ENCODE measurements around the gene UBL7. TPM values are rescaled to one million over a fixed set of nuclear protein-coding genes. Genes with fewer than 3 reads are reported as not detected.

The UBL7 gene
- total RNA-seq, 2 experiments from 2014 or later = 52.3 to 58.2 TPM

DNA sequence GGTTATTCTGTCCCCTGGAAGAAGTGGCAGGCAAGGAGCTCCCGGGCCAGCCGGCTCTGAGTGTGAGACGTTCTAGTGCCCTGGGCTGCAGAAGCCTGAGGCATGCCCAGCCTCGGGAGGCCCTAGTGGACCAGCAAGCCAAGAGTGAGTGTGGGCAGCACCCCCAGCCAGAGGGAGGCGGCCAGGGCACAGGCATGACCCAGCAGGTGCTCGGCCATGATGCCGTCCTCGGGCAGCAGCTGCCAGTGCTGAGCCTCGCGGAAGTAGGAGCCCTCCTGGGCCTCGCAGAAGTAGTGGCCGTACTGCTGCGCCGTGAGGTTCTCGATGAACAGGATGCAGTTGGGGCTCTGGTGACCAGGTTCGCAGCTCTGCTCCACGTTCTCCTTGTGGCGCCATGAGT is 50.5 kb downstream of the UBL7 start:
- Mint-ChIP-seq H3K9me3 (no peaks in the 10 kb centered on the region), H3K27me3 (no peaks in the 10 kb centered on the region), H3K27ac (no peak overlapping the region), H3K4me1 (ENCODE audit: low read depth) (peaks cover 7% of the 10 kb centered on the region), H3K4me3 (no peak overlapping the region), H3K36me3 (peaks cover 32% of the 10 kb centered on the region)
- no peak for DNase-seq
- intact Hi-C loops (cut with micrococcal nuclease) = no loop called here
- ChIA-PET POLR2A (no interaction called here), CTCF (interaction anchor here (1.4 to 1.8 kb wide), 3 partner anchors 28 to 35 kb away, joined by 3 to 6 read pairs (median 4); no protein-coding TSS in a partner anchor)

DNA sequence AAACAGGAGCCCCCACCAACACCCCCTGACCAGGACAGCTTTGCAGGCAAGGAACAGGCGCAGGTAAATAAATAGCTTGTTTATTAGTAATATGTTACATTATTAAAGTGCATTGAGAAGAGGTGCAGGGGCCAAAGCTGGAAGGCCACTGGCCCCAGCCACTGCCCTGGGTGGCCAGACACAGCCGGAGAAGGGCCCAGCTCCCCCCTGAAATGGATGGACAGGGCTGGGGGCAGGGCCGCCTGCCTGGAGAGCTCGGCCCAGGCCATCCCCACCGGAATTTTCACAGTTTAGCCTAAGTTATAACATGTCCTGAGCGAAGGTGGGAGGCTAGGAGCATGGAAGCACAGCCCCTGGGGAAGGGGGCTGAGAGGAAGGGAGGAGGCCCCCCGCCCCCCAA is 51.7 kb downstream of the UBL7 start:
- no peaks in the 10 kb centered on the region for H3K9me3 Mint-ChIP-seq
- no peak for DNase-seq
- intact Hi-C loops (cut with micrococcal nuclease) = no loop called here
- H3K27me3 Mint-ChIP-seq = no peaks in the 10 kb centered on the region
- H3K4me3 Mint-ChIP-seq = no peak overlapping the region
- H3K36me3 Mint-ChIP-seq = peaks cover 22% of the 10 kb centered on the region
- no peak overlapping the region for H3K27ac Mint-ChIP-seq
- peaks cover 13% of the 10 kb centered on the region for H3K4me1 Mint-ChIP-seq (ENCODE audit: low read depth)
- ChIA-PET CTCF (interaction anchor here (1.4 to 1.8 kb wide), 2 partner anchors 27 to 29 kb away, joined by 3 to 6 read pairs; no protein-coding TSS in a partner anchor), POLR2A (no interaction called here)

DNA sequence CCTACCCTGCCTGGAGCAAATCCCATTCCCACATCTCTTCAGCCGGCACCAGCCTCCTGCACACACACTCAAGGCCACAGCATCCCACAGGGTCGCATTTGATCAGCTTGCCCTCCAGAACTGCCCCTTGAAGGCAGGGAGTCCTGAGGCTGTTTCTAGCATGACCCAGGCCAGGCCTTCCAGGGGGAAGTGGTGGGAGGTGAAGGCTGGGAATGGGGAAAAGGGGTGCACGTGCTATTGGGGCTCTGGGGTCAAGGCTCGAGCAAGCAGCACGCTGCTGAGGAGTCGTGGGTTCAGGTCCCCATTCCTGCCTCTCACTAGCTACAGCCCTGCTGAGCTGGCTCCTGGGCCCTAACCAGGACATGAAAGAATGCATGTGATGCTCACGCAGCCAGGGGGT is 52.1 kb downstream of the UBL7 start:
- Mint-ChIP-seq H3K4me1 (ENCODE audit: low read depth) (peaks cover 17% of the 10 kb centered on the region), H3K4me3 (no peak overlapping the region), H3K27ac (peak overlapping the region; percentile 23), H3K36me3 (peaks cover 18% of the 10 kb centered on the region), H3K9me3 (no peaks in the 10 kb centered on the region), H3K27me3 (no peaks in the 10 kb centered on the region)
- ChIA-PET POLR2A (no interaction called here), CTCF (interaction anchor here (1.8 kb wide), 1 partner anchor 27 kb away, joined by 6 read pairs; no protein-coding TSS in a partner anchor)
- DNase-seq = no peak
- intact Hi-C loops (cut with micrococcal nuclease) = no loop called here

DNA sequence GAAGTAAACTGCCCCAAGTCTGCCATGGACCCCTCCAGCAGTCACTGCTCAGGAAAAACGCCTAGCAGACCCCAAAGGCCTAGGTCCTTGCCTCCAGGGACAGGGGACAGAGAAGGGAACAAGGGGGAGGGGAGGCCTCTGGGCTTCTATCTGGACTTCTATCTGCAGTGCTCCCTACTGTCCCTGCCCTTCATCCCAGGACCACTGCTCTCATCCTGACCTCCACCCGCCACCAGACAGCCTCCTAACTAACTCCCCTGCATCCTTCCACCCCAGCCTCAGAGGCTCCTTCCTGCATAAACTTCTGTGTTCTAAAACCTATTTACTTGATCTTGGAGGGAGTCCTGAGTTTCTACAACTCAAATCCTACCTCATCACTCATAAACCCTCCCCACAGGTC is 52.6 kb downstream of the UBL7 start:
- POLR2A ChIA-PET = no interaction called here
- CTCF ChIA-PET = no interaction called here
- Mint-ChIP-seq H3K4me3 (no peak overlapping the region), H3K4me1 (ENCODE audit: low read depth) (peaks cover 22% of the 10 kb centered on the region), H3K27ac (peak overlapping the region; percentile 23), H3K36me3 (peaks cover 17% of the 10 kb centered on the region), H3K27me3 (no peaks in the 10 kb centered on the region), H3K9me3 (no peaks in the 10 kb centered on the region)
- DNase-seq = no peak
- intact Hi-C loops (cut with micrococcal nuclease) = no loop called here

DNA sequence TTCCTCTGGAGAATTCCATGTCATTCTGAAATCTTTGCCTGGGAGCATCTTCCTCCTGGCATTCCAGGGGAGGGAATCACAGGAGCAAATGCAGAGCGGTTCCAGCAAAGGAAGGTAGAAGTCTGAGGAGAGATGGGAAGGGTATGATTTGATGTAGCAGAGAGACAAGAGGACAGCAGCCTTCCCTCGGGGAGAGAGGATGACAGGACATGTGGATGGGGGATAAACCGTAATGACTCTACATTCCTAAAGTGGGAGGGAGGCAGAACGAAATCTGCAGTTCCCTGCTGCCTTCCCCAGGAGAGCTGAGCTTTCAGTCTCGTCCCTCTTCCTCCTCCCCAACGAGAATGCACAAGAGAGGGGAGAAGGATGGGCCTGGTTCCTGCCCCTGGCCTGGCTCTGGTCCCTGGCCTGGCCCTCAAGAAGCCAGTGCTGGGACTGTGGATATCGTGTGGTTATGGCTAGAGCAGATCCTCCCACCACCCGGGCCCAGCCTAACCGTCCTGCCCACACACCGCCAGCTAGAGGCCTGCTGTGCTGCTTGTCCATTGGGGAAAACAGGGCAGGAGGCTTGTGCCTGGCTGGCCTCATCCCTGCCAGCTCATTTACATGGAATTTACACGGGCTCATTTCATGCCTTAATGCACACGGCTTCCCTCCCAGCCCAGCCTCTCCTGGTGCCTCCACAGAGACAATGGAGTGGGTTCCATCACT is 53.8 kb downstream of the UBL7 start:
- H3K27ac Mint-ChIP-seq = peak overlapping the region; percentile 47
- ChIA-PET CTCF (interaction anchor here (1.0 kb wide), 1 partner anchor 25 kb away, joined by 3 read pairs; no protein-coding TSS in a partner anchor), POLR2A (no interaction called here)
- no peak overlapping the region for H3K4me3 Mint-ChIP-seq
- intact Hi-C loops (cut with micrococcal nuclease) = no loop called here
- H3K27me3 Mint-ChIP-seq = no peaks in the 10 kb centered on the region
- peaks cover 13% of the 10 kb centered on the region for H3K36me3 Mint-ChIP-seq
- no peaks in the 10 kb centered on the region for H3K9me3 Mint-ChIP-seq
- peaks cover 34% of the 10 kb centered on the region for H3K4me1 Mint-ChIP-seq (ENCODE audit: low read depth)
- DNase-seq = no peak

DNA sequence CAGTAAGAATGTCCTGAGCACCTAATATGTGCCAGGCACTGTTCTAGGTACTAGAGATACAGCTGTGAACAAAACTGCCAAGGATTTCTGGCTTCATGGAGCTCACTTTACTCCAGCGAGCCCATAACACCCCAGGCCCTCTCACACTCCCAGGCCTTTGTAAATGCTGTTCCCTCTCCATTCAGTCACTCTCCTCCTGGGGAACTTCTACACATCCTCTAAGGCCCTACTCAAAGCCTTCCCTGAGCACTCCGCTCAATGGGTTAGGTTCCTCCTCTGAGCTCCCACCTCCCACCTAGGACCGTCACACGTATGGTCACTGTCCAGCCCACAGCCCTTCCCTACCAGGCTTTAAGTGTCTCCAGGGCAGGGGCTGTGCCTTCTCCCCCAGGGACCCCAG is 54.4 kb downstream of the UBL7 start:
- no peak overlapping the region for H3K27ac Mint-ChIP-seq
- DNase-seq = no peak
- no peaks in the 10 kb centered on the region for H3K27me3 Mint-ChIP-seq
- POLR2A ChIA-PET = no interaction called here
- H3K36me3 Mint-ChIP-seq = peaks cover 8% of the 10 kb centered on the region
- CTCF ChIA-PET = interaction anchor here (1.0 to 1.2 kb wide), 2 partner anchors 24 to 32 kb away, joined by 3 to 4 read pairs; no protein-coding TSS in a partner anchor
- H3K9me3 Mint-ChIP-seq = no peaks in the 10 kb centered on the region
- H3K4me1 Mint-ChIP-seq (ENCODE audit: low read depth) = peaks cover 40% of the 10 kb centered on the region
- intact Hi-C loops (cut with micrococcal nuclease) = no loop called here
- H3K4me3 Mint-ChIP-seq = no peak overlapping the region

DNA sequence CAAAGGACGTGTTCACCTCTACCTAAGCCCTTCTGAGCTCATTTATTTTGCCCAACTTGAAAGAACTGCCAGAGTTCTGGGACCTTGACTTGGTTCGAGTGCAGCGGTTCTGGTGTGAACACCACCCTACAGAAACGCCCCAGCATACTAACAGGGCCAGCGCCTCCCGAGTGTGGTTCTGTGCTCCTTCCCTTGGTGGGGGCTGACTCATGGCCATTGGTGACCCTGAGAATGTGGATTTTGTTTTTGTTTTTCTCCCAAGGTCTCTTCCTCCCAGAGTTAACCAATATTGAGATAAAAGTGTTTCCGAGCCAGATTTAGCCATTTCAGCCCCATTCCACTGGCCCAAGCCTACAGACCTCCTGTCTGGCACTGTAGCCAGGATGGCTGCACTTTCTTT is 55.1 kb downstream of the UBL7 start:
- peaks cover 5% of the 10 kb centered on the region for H3K36me3 Mint-ChIP-seq
- ChIA-PET POLR2A (interaction anchor here (1.4 kb wide), 1 partner anchor 43 kb away, joined by 3 read pairs; no protein-coding TSS in a partner anchor), CTCF (interaction anchor here (1.2 kb wide), 1 partner anchor 33 kb away, joined by 4 read pairs; no protein-coding TSS in a partner anchor)
- H3K27ac Mint-ChIP-seq = no peak overlapping the region
- H3K4me3 Mint-ChIP-seq = no peak overlapping the region
- no peaks in the 10 kb centered on the region for H3K27me3 Mint-ChIP-seq
- intact Hi-C loops (cut with micrococcal nuclease) = no loop called here
- DNase-seq = no peak
- peaks cover 47% of the 10 kb centered on the region for H3K4me1 Mint-ChIP-seq (ENCODE audit: low read depth)
- no peaks in the 10 kb centered on the region for H3K9me3 Mint-ChIP-seq

DNA sequence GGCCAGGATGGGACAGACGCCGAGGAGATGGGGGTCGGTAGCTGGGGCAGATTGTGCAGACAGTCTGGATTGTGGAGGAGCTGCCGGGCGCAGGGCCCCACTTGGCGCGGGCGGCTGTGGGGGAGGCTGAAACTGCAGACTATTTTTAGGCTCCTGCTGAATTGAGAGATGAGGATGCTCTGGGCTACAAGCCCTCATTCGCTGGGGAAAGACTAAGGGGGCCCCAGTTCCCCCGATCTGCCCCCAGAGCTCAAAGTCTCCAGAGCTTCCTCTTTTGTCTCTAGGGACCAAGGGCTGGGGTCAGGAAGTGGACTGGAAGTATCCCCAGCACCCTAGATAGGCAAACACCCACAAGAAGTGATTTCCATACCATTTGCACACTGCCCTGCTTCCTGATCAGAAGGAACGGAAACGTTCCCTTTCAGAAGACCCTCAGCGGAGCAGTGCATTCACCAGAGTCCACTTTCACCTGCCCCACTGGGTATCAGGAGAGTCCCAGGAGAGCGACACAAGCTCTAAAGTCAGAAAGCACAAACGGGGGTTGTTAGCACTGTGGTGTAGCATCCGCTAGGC is 56.9 kb downstream of the UBL7 start:
- CTCF ChIA-PET = interaction anchor here (0.6 to 7.1 kb wide), 9 partner anchors 9 to 431 kb away, joined by 3 to 93 read pairs (median 4); no protein-coding TSS in a partner anchor
- H3K4me3 Mint-ChIP-seq = peak overlapping the region; percentile 28

DNA sequence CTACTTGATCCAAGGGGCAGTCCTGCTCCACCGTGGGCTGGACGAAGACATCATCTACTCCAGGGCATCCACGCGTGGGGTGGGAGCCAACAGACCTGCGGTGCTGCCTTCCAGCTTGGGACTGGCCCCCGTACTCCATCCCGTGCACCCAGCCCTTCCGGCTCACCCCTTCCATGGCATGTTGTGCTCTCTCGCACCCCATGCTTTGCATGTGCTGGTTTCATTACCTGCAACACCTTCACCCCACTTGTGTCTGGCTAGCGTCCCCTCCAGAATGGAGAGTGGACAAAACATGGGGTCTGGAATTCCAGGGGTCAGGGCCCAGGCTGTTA is 57.4 kb downstream of the UBL7 start:
- Mint-ChIP-seq H3K4me1 (ENCODE audit: low read depth) (peaks cover 68% of the 10 kb centered on the region), H3K27ac (peak overlapping the region; percentile 85), H3K4me3 (peak overlapping the region; percentile 28), H3K27me3 (no peaks in the 10 kb centered on the region), H3K9me3 (no peaks in the 10 kb centered on the region), H3K36me3 (no peaks in the 10 kb centered on the region)
- no peak for DNase-seq
- intact Hi-C loops (cut with micrococcal nuclease) = loop anchor here (1.0 to 5.0 kb wide), 4 partner anchors 30 to 384 kb away; partner anchors contain the start of genes SEMA7A and UBL7
- POLR2A ChIA-PET = interaction anchor here (1.4 to 6.2 kb wide), 8 partner anchors 13 to 438 kb away, joined by 3 to 85 read pairs (median 6); partner anchors contain the start of genes SEMA7A and UBL7
- CTCF ChIA-PET = interaction anchor here (0.7 to 7.1 kb wide), 12 partner anchors 8 to 430 kb away, joined by 3 to 93 read pairs (median 4); no protein-coding TSS in a partner anchor

More for the DNA sequence above, 56.9 kb downstream of the UBL7 start:
- intact Hi-C loops (cut with micrococcal nuclease) = loop anchor here (1.0 to 5.0 kb wide), 4 partner anchors 29 to 383 kb away; partner anchors contain the start of genes SEMA7A and UBL7
- H3K4me1 Mint-ChIP-seq (ENCODE audit: low read depth) = peaks cover 62% of the 10 kb centered on the region
- H3K36me3 Mint-ChIP-seq = no peaks in the 10 kb centered on the region
- peak overlapping the region; percentile 85 for H3K27ac Mint-ChIP-seq
- DNase-seq = peak; percentile 43
- POLR2A ChIA-PET = interaction anchor here (1.4 to 6.2 kb wide), 6 partner anchors 17 to 439 kb away, joined by 3 to 85 read pairs (median 12); partner anchors contain the start of genes SEMA7A and UBL7
- H3K9me3 Mint-ChIP-seq = no peaks in the 10 kb centered on the region
- H3K27me3 Mint-ChIP-seq = no peaks in the 10 kb centered on the region

DNA sequence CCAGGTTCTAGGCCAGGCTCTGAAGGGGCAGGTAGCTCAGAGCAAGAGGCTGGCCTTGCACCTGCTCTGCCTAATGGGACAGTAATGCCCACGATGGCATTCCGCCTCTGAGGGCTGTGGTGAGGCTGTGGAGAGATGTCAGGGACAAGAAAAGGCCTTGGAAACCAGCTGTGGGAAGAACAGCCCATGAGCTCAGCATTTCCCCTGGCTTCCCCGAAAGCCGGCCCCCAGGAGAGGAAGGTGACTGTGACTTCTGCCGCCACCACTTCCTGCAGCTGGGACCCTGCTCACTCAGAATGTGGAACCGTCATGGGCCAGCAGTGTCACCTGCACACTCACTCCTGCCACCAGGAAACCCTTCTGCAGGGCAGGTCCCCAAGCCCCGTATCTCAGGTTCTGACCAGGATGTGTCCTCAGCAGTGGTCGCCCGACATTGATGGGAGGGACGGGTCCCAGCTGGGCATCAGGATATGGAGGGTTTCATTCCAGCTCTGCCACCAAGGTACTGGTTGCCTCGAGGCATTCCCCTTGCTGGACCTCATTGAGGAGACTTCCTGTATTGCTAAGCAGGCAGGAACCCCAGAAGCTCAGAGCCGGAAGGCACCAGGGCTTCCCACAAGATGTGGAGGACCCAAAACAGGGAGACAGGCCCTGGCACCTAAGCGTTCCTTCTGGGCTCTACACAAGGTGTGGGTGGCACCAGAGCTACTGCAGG is 57.9 kb downstream of the UBL7 start:
- peak; percentile 95 for DNase-seq
- intact Hi-C loops (cut with micrococcal nuclease) = loop anchor here (1.0 to 5.0 kb wide), 4 partner anchors 30 to 384 kb away; partner anchors contain the start of genes SEMA7A and UBL7
- H3K4me3 Mint-ChIP-seq = peak overlapping the region; percentile 28
- H3K27me3 Mint-ChIP-seq = no peaks in the 10 kb centered on the region
- ChIA-PET CTCF (interaction anchor here (0.6 to 7.1 kb wide), 14 partner anchors 8 to 430 kb away, joined by 3 to 93 read pairs (median 4); partner anchors contain the start of gene SEMA7A), POLR2A (interaction anchor here (0.7 to 6.2 kb wide), 11 partner anchors 8 to 438 kb away, joined by 3 to 85 read pairs (median 5); partner anchors contain the start of genes ARID3B, SEMA7A and UBL7)
- no peaks in the 10 kb centered on the region for H3K9me3 Mint-ChIP-seq
- H3K27ac Mint-ChIP-seq = peak overlapping the region; percentile 85
- no peaks in the 10 kb centered on the region for H3K36me3 Mint-ChIP-seq
- peaks cover 73% of the 10 kb centered on the region for H3K4me1 Mint-ChIP-seq (ENCODE audit: low read depth)

DNA sequence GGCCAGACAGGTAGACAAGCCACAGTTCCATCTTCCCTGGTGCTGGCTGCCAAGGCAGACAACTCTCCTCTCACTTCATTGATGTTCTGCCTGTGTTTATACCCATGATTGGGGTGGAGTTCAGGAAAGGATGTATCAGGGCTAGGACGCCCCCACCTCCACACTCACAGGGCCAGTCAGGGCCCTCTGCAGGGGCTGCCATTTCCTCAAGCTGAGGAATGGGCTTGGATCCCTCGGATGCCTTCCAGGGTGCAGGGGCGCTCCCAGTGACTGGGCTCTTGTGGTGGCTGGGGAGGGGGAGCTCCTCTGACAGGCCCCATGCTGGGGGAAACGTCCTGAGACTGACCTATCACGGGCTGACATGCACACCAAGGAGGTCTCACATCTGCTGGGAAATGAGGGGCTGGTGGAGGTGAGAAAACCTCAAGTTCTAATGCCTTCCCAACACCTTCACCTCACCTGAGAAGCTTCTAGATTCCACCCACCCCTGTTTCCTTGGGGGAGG is 58.6 kb downstream of the UBL7 start:
- Mint-ChIP-seq H3K4me3 (no peak overlapping the region), H3K27me3 (no peaks in the 10 kb centered on the region), H3K9me3 (no peaks in the 10 kb centered on the region), H3K36me3 (no peaks in the 10 kb centered on the region), H3K27ac (peak overlapping the region; percentile 85), H3K4me1 (ENCODE audit: low read depth) (peaks cover 78% of the 10 kb centered on the region)
- peak; percentile 36 for DNase-seq
- ChIA-PET CTCF (interaction anchor here (0.6 to 7.1 kb wide), 11 partner anchors 7 to 40 kb away, joined by 3 to 93 read pairs (median 5); partner anchors contain the start of gene SEMA7A), POLR2A (interaction anchor here (1.0 to 6.2 kb wide), 10 partner anchors 12 to 144 kb away, joined by 3 to 85 read pairs (median 6); partner anchors contain the start of genes ARID3B, SEMA7A and UBL7)
- intact Hi-C loops (cut with micrococcal nuclease) = loop anchor here (2.0 to 5.0 kb wide), 3 partner anchors 58 to 385 kb away; partner anchors contain the start of gene UBL7

All from activated CD4-positive, alpha-beta memory T cell treated with anti-CD3 and anti-CD28 coated beads for 36 hours (primary cell).